GM12864 (cell line): ENCODE data around the gene TMEM190.
"Not testable (repeated sequence)": the region's sequence is repeated elsewhere in the genome, so short reads cannot be mapped to it uniquely, and the experiment has no call there.

Experiments used
- DNase-seq: peaks from one replicate; pipeline ENCODE4 v3.0.0-alpha.2; 2011; ENCODE audit warnings: low read depth
- H3K4me3 ChIP-seq: 2 replicates; pipeline ENCODE4 v1.5.1; 2011; ENCODE audit warnings: mild to moderate bottlenecking, low read depth, low read length, control low read depth
- CTCF ChIP-seq: IDR thresholded peaks from 2 replicates; pipeline ENCODE4 v1.5.1; 2011; ENCODE audit warnings: low read depth, mild to moderate bottlenecking, moderate library complexity, low read length, control low read depth, inconsistent platforms; ENCODE audit errors: missing control alignments

Gene TMEM190

GRCh38 chr19:55376241-55376933, at the start of gene TMEM190:
Gene TMEM190 (plus strand): TSS chr19:55376826. CDS start chr19:55376854, 28 bp downstream.
- TF ChIP-seq CTCF = no peak
- DNase-seq = no peak
- no peak within 1 kb of the TSS for H3K4me3 ChIP-seq

DNA sequence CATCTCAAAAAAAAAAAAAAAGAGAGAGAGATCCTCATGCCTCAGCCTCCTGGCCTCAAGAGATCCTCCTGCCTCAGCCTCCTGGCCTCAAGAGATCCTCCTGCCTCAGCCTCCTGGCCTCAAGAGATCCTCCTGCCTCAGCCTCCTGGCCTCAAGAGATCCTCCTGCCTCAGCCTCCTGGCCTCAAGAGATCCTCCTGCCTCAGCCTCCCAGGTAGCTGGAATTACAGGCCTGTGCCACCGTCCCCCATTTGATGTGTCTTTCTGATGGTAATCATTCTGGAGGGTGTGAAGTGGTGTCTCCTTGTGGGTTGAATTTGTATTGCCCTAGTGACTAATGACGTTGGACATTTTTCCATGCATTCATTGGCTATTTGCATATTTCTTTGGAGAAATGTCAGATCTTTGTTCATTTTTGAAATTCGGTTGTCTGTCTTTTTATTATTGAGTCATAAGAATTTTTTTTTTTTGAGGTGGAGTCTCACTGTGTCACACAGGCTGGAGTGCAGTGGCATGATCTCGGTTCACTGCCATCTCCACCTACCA, 47.8 kb upstream of the TMEM190 start:
- H3K4me3 ChIP-seq, DNase-seq: not testable (repeated sequence)

DNA sequence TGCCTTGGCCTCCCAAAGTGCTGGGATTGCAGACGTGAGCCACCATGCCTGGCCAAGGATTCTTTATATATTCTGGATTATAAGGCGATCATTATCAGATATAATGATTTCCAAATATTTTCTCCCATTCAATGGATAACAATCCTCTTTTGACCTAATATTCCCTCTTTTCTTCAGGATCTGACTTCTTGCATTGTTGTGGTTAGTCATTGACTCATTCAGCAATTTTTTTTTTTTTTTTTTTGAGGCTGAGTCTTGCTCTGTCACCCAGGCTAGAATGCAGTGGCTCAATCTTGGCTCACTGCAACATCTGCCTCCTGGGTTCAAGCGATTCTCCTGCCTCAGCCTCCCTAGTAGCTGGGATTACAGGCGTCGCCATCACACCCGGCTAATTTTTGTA, 46.8 kb upstream of the TMEM190 start:
- H3K4me3 ChIP-seq, DNase-seq: not testable (repeated sequence)

- no peak for TF ChIP-seq CTCF
- DNase-seq = no peak
- H3K4me3 ChIP-seq = no peak overlapping the region
Measured at GRCh38 chr19:55333870-55334269, 42.8 kb upstream of the TMEM190 start.

DNA sequence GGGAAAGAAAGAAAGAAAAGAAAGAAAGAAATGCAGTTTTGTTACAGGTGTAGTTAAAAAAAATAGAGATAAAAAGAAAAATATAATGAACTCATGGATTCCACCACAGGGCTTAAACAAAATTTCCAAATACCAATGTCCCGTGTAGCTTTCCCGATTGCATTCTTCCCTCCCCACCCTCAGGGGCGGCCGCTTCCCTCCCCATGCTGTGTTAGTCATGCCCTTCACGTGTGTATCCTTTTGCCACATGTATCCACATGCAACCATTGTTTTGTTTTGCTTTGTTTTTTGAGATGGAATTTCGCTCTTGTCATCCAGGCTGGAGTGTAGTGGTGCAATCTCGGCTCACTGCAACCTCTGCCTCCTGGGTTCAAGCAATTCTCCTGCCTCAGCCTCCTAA, 40.5 kb upstream of the TMEM190 start:
- no peak for DNase-seq
- H3K4me3 ChIP-seq = no peak overlapping the region
- no peak for TF ChIP-seq CTCF

- DNase-seq = peak; percentile 100
- peak within 1 kb of the TSS; percentile 91 for H3K4me3 ChIP-seq
- no peak for TF ChIP-seq CTCF
Measured at GRCh38 chr19:55339105-55339888, 37.3 kb upstream of the TMEM190 start, which contains the start of gene KMT5C. Gene KMT5C (plus strand): TSS chr19:55339876. CDS start chr19:55341937, 2,061 bp downstream.

DNA sequence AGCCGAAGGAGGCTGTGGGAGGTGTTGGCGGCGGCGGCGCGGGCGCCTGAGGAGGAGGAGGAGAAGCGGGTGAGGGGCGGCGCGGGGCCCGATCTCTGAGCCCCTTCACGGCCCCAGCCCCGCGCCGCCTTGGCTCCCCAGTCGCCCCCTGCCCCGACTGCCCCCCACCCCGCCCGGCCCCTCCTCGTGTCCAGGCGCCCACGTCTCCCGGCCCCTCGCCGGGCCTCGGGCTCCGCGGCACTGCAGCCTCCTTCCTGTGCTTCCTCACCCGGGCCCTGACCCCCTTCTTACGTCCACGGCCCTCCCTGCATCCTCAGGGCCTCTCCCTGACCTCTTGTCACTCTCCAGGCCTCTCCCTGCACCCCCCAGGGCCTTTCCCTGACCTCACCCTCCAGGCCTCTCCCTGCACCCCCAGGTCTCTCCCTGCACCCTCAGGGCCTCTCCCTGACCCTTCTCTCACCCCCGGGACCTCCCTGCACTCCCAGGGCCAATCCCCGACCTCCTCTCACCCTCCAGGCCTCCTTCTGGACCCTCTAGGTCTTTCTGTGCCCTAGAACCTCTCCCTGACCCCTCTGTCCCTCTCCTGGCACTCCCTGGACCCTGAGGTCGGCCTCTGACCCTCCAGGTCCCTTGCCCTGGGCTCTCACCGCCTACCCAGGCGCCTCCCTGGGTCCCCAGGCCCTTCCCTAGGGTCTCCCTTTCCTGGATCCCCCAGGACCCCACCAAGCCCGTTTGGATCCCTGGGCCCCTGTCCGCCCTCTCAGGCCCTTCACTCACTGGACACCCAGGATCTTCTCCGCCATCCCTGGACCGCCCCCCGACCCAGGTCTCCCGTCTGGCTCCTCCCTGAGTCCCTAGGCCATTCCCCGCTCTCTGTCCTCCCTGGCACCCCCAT, 36.5 kb upstream of the TMEM190 start:
- H3K4me3 ChIP-seq = peak overlapping the region; percentile 91
- no peak for DNase-seq
- no peak for TF ChIP-seq CTCF
